ENCODE measurements around the gene IKZF4.
A peak's percentile ranks its signal among the peaks of the same experiment; 100 is the strongest.
"Not testable (repeated sequence)": the region's sequence is repeated elsewhere in the genome, so short reads cannot be mapped to it uniquely, and the experiment has no call there.

Gene IKZF4

GRCh38 chr12:56020423-56021184, at the start of gene IKZF4:
Gene IKZF4, plus strand, starts transcription at chr12:56021043. Its CDS starts 451 bp downstream, at chr12:56021494.
- Histone ChIP-seq H3K27ac (ENCODE audit: low read length) (peak within 1 kb of the TSS; percentile 85), H3K36me3 (ENCODE audit: insufficient read depth, low read depth, low read length) (peaks cover 26% of the 10 kb centered on the region), H3K9ac (ENCODE audit: low read depth, low read length) (peak within 1 kb of the TSS; percentile 81; the same call in 1 of the 2 replicates), H3K27me3 (ENCODE audit: insufficient read depth, low read length) (no peaks in the 10 kb centered on the region), H3K4me3 (ENCODE audit: low read length) (peak within 1 kb of the TSS; percentile 65), H3K9me3 (ENCODE audit: insufficient read depth, low read depth, low read length) (no peaks in the 10 kb centered on the region), H3K4me1 (ENCODE audit: insufficient read depth, low read length) (peaks cover 17% of the 10 kb centered on the region)

GRCh38 chr12:55972042-55972441, 48.8 kb upstream of the IKZF4 start:
- Histone ChIP-seq H3K27ac (ENCODE audit: low read length) (no peak overlapping the region), H3K9me3 (ENCODE audit: insufficient read depth, low read depth, low read length) (no peaks in the 10 kb centered on the region), H3K9ac (ENCODE audit: low read depth, low read length) (no peak overlapping the region), H3K4me1 (ENCODE audit: insufficient read depth, low read length) (peaks cover 10% of the 10 kb centered on the region; the same call in 1 of the 2 replicates), H3K4me3 (ENCODE audit: low read length) (no peak overlapping the region), H3K36me3 (ENCODE audit: insufficient read depth, low read depth, low read length) (peaks cover 52% of the 10 kb centered on the region), H3K27me3 (ENCODE audit: insufficient read depth, low read length) (no peaks in the 10 kb centered on the region)

GRCh38 chr12:55972456-55972855, 48.4 kb upstream of the IKZF4 start:
- Histone ChIP-seq H3K4me3 (ENCODE audit: low read length) (peak overlapping the region; percentile 69), H3K27ac (ENCODE audit: low read length) (no peak overlapping the region), H3K4me1 (ENCODE audit: insufficient read depth, low read length) (peaks cover 10% of the 10 kb centered on the region; the same call in 1 of the 2 replicates), H3K9ac (ENCODE audit: low read depth, low read length) (peak overlapping the region; percentile 76; the same call in 1 of the 2 replicates), H3K36me3 (ENCODE audit: insufficient read depth, low read depth, low read length) (peaks cover 52% of the 10 kb centered on the region), H3K9me3 (ENCODE audit: insufficient read depth, low read depth, low read length) (no peaks in the 10 kb centered on the region), H3K27me3 (ENCODE audit: insufficient read depth, low read length) (no peaks in the 10 kb centered on the region)

- H3K27ac ChIP-seq (ENCODE audit: low read length): peak overlapping the region; percentile 86
- peak overlapping the region; percentile 69 for H3K4me3 ChIP-seq (ENCODE audit: low read length)
- H3K27me3 ChIP-seq (ENCODE audit: insufficient read depth, low read length): no peaks in the 10 kb centered on the region
- peaks cover 52% of the 10 kb centered on the region for H3K36me3 ChIP-seq (ENCODE audit: insufficient read depth, low read depth, low read length)
- H3K9me3 ChIP-seq (ENCODE audit: insufficient read depth, low read depth, low read length): no peaks in the 10 kb centered on the region
- peak overlapping the region; percentile 76; the same call in 1 of the 2 replicates for H3K9ac ChIP-seq (ENCODE audit: low read depth, low read length)
- peaks cover 10% of the 10 kb centered on the region; the same call in 1 of the 2 replicates for H3K4me1 ChIP-seq (ENCODE audit: insufficient read depth, low read length)
Measured at GRCh38 chr12:55972911-55973598, 47.8 kb upstream of the IKZF4 start.

- Histone ChIP-seq H3K36me3 (ENCODE audit: insufficient read depth, low read depth, low read length) (peaks cover 45% of the 10 kb centered on the region), H3K4me1 (ENCODE audit: insufficient read depth, low read length) (peaks cover 10% of the 10 kb centered on the region; the same call in 1 of the 2 replicates), H3K27ac (ENCODE audit: low read length) (peak within 1 kb of the TSS; percentile 86), H3K9me3 (ENCODE audit: insufficient read depth, low read depth, low read length) (no peaks in the 10 kb centered on the region), H3K27me3 (ENCODE audit: insufficient read depth, low read length) (no peaks in the 10 kb centered on the region), H3K4me3 (ENCODE audit: low read length) (peak within 1 kb of the TSS; percentile 98), H3K9ac (ENCODE audit: low read depth, low read length) (peak within 1 kb of the TSS; percentile 90)
Measured at GRCh38 chr12:55973599-55974307, 47.1 kb upstream of the IKZF4 start, which contains the start of gene RAB5B. Gene RAB5B, plus strand, starts transcription at chr12:55974078. Its CDS starts 12,883 bp downstream, at chr12:55986961.

DNA sequence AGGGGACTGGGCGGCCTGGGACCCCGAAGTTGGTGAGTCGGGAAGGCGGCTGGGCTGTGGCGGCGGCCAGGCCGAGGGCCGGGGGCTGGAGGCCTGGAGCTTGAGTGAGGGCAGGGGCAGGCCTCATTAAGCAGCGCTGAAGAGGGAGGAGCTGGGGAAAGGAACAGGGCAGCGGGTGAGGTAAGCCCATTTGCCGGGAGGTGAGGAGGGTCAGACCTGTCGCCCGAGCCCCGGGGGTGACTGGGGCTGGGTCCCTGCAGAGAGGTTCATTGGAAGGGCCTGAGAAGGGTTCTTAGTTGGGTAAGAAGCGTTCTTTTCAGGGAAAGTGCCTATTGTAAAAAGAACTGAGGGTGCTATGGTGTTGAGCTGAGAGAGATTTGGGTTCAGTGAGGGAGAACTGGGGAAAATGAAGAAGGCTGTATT, 46.5 kb upstream of the IKZF4 start:
- peaks cover 43% of the 10 kb centered on the region for H3K36me3 ChIP-seq (ENCODE audit: insufficient read depth, low read depth, low read length)

DNA sequence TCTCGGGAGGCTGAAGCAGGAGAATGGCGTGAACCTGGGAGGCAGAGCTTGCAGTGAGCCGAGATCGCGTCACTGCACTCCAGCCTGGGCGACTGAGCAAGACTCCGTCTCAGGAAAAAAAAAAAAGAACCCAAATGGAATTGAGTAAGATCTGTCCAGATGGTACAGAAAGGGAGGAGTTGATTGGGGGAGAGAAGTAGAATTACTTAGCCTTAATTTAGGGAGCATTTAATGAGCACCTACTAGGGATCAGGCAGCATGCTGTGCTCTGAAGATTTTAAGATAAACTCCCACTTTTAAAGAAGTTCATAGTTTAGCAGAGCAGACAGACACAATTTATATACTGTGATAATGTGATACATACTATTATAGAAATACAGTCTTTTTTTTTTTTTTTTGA, 42.5 kb upstream of the IKZF4 start:
- peaks cover 4% of the 10 kb centered on the region; the same call in 1 of the 2 replicates for H3K4me1 ChIP-seq (ENCODE audit: insufficient read depth, low read length)
- H3K27me3 ChIP-seq (ENCODE audit: insufficient read depth, low read length): no peaks in the 10 kb centered on the region
- H3K27ac ChIP-seq (ENCODE audit: low read length): no peak overlapping the region
- peaks cover 29% of the 10 kb centered on the region; the same call in 1 of the 2 replicates for H3K36me3 ChIP-seq (ENCODE audit: insufficient read depth, low read depth, low read length)
- no peaks in the 10 kb centered on the region for H3K9me3 ChIP-seq (ENCODE audit: insufficient read depth, low read depth, low read length)
- H3K4me3 ChIP-seq (ENCODE audit: low read length): no peak overlapping the region
- H3K9ac ChIP-seq (ENCODE audit: low read depth, low read length): no peak overlapping the region

More for the DNA sequence above, 46.5 kb upstream of the IKZF4 start:
- peak overlapping the region; percentile 90 for H3K9ac ChIP-seq (ENCODE audit: low read depth, low read length)
- H3K9me3 ChIP-seq (ENCODE audit: insufficient read depth, low read depth, low read length): no peaks in the 10 kb centered on the region
- no peaks in the 10 kb centered on the region for H3K27me3 ChIP-seq (ENCODE audit: insufficient read depth, low read length)
- H3K27ac ChIP-seq (ENCODE audit: low read length): no peak overlapping the region
- H3K4me1 ChIP-seq (ENCODE audit: insufficient read depth, low read length): peaks cover 10% of the 10 kb centered on the region; the same call in 1 of the 2 replicates
- H3K4me3 ChIP-seq (ENCODE audit: low read length): peak overlapping the region; percentile 98

GRCh38 chr12:55979069-55979468, 41.8 kb upstream of the IKZF4 start:
- Histone ChIP-seq H3K4me1 (ENCODE audit: insufficient read depth, low read length) (peaks cover 4% of the 10 kb centered on the region; the same call in 1 of the 2 replicates), H3K36me3 (ENCODE audit: insufficient read depth, low read depth, low read length) (peaks cover 29% of the 10 kb centered on the region; the same call in 1 of the 2 replicates)

DNA sequence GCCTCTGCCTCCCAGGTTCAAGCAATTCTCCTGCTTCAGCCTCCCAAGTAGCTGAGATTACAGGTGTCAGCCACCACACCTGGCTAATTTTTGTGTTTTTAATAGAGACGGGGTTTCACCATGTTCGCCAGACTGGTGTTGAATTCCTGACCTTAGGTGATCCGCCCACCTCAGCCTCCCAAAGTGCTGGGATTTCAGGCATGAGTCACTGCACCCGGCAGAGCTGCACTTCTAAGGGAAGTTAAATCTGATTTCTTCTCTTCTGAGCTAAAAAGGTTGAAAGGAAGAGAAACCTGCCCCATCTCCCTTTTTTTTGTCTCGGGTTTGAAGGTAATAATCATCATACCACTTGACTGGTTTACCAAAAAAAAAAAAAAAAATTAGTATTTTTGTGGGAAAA, 39.0 kb upstream of the IKZF4 start:
- not testable (repeated sequence) for H3K27me3 ChIP-seq (ENCODE audit: insufficient read depth, low read length); H3K9me3 ChIP-seq (ENCODE audit: insufficient read depth, low read depth, low read length); H3K27ac ChIP-seq (ENCODE audit: low read length); H3K4me3 ChIP-seq (ENCODE audit: low read length); H3K4me1 ChIP-seq (ENCODE audit: insufficient read depth, low read length); H3K9ac ChIP-seq (ENCODE audit: low read depth, low read length)
- peaks cover 46% of the 10 kb centered on the region for H3K36me3 ChIP-seq (ENCODE audit: insufficient read depth, low read depth, low read length)

More at GRCh38 chr12:55979069-55979468, 41.8 kb upstream of the IKZF4 start:
- Histone ChIP-seq H3K27me3 (ENCODE audit: insufficient read depth, low read length) (no peaks in the 10 kb centered on the region), H3K4me3 (ENCODE audit: low read length) (no peak overlapping the region), H3K9me3 (ENCODE audit: insufficient read depth, low read depth, low read length) (no peaks in the 10 kb centered on the region), H3K9ac (ENCODE audit: low read depth, low read length) (no peak overlapping the region), H3K27ac (ENCODE audit: low read length) (no peak overlapping the region)

- H3K9me3 ChIP-seq (ENCODE audit: insufficient read depth, low read depth, low read length): no peaks in the 10 kb centered on the region
- no peaks in the 10 kb centered on the region for H3K27me3 ChIP-seq (ENCODE audit: insufficient read depth, low read length)
- no peaks in the 10 kb centered on the region for H3K4me1 ChIP-seq (ENCODE audit: insufficient read depth, low read length)
- no peak overlapping the region for H3K9ac ChIP-seq (ENCODE audit: low read depth, low read length)
- peaks cover 51% of the 10 kb centered on the region for H3K36me3 ChIP-seq (ENCODE audit: insufficient read depth, low read depth, low read length)
- no peak overlapping the region for H3K4me3 ChIP-seq (ENCODE audit: low read length)
- no peak overlapping the region for H3K27ac ChIP-seq (ENCODE audit: low read length)
Measured at GRCh38 chr12:55982319-55982936, 38.4 kb upstream of the IKZF4 start.

All from iPS-20b (cell line).